Hepatocyte (in vitro differentiated cells): ENCODE results near the gene GRID2. TPM values are rescaled to one million over a fixed set of nuclear protein-coding genes. Genes with fewer than 3 reads are reported as not detected.
A peak's percentile ranks its signal among the peaks of the same experiment; 100 is the strongest.

Experiments used
- DNase-seq: peaks from one replicate; pipeline ENCODE4 v3.0.0-alpha.2; 2016; ENCODE audit warnings: low spot score
- H2AFZ ChIP-seq: fragments of 200-600 bp; sonication (generic); 2 replicates; pipeline ENCODE4 v1.6.0; 2016; ENCODE audit warnings: antibody characterized with exemption, mild to moderate bottlenecking
- H3K27ac ChIP-seq: fragments of 200-600 bp; sonication (generic); 2 replicates; pipeline ENCODE4 v1.5.1; 2016; ENCODE audit warnings: mild to moderate bottlenecking
- H3K27me3 ChIP-seq: fragments of 200-600 bp; sonication (generic); 2 replicates; pipeline ENCODE4 v1.6.1; 2016
- H3K36me3 ChIP-seq: fragments of 200-600 bp; sonication (generic); replicated peaks from 2 replicates; pipeline ENCODE4 v1.5.1; 2016; ENCODE audit warnings: low read depth; ENCODE audit not compliant: insufficient read depth
- H3K4me1 ChIP-seq: fragments of 200-600 bp; sonication (generic); 2 replicates; pipeline ENCODE4 v1.5.1; 2016; ENCODE audit warnings: mild to moderate bottlenecking, moderate library complexity; ENCODE audit not compliant: insufficient read depth
- H3K4me2 ChIP-seq: fragments of 200-600 bp; sonication (generic); 2 replicates; pipeline ENCODE4 v1.6.0; 2016
- H3K4me3 ChIP-seq: fragments of 200-600 bp; sonication (generic); 2 replicates; pipeline ENCODE4 v1.5.1; 2016; ENCODE audit warnings: mild to moderate bottlenecking
- H3K79me2 ChIP-seq: fragments of 200-600 bp; sonication (generic); 2 replicates; pipeline ENCODE4 v1.6.0; 2017; ENCODE audit warnings: mild to moderate bottlenecking
- H3K9me2 ChIP-seq: fragments of 200-600 bp; sonication (generic); replicated peaks from 2 replicates; pipeline ENCODE4 v1.6.0; 2017; ENCODE audit warnings: mild to moderate bottlenecking; ENCODE audit not compliant: insufficient read depth
- H3K9me3 ChIP-seq: fragments of 200-600 bp; sonication (generic); 2 replicates; pipeline ENCODE4 v1.5.1; 2016; ENCODE audit warnings: low read depth, mild to moderate bottlenecking
- H4K20me1 ChIP-seq: fragments of 200-600 bp; sonication (generic); 2 replicates; pipeline ENCODE4 v1.6.0; 2016; ENCODE audit warnings: mild to moderate bottlenecking; ENCODE audit not compliant: insufficient read depth, poor library complexity, severe bottlenecking
- EZH2 ChIP-seq: fragments of 200-600 bp; sonication (generic); IDR thresholded peaks from 2 replicates; pipeline ENCODE4 v1.6.1; 2016; ENCODE audit warnings: antibody characterized with exemption, mild to moderate bottlenecking, borderline replicate concordance
- EZH2phosphoT487 ChIP-seq: fragments of 200-600 bp; sonication (generic); IDR thresholded peaks from one replicate; pipeline ENCODE4 v1.6.1; 2018; ENCODE audit warnings: antibody characterized with exemption, mild to moderate bottlenecking, low read depth, moderate library complexity; ENCODE audit not compliant: unreplicated experiment, severe bottlenecking
- WGBS: methylation state at CpG from one replicate; pipeline ENCODE4 v1.1.6; 2016; ENCODE audit warnings: low lambda C conversion rate; ENCODE audit errors: missing lambda C conversion rate; 5-methylcytosine and 5-hydroxymethylcytosine counted together
- polyA plus RNA-seq: library from polyadenylated mRNA; unstranded; fragments of >200 nt; fragmentation: Nextera tagmentation; extraction: Ambion mirVana; gene quantifications from 2 replicates; pipeline ENCODE4 v1.2.1, GENCODE V29; 2016
- total RNA-seq: library from RNA; depleted of rRNA; stranded (reverse); fragments of >200 nt; gene quantifications from 2 replicates; pipeline ENCODE4 v1.2.3, GENCODE V29; 2014
- TF ChIP-seq, protein P1 (sequence below): fragments of 200-600 bp; sonication (generic); IDR thresholded peaks from 2 replicates; pipeline ENCODE4 v1.5.1; 2016; ENCODE audit warnings: antibody characterized with exemption, mild to moderate bottlenecking; ENCODE audit not compliant: poor library complexity

Gene GRID2
- total and polyA plus RNA-seq, 2 experiments from 2014 or later, result 0.53 to 3.5 TPM

DNA sequence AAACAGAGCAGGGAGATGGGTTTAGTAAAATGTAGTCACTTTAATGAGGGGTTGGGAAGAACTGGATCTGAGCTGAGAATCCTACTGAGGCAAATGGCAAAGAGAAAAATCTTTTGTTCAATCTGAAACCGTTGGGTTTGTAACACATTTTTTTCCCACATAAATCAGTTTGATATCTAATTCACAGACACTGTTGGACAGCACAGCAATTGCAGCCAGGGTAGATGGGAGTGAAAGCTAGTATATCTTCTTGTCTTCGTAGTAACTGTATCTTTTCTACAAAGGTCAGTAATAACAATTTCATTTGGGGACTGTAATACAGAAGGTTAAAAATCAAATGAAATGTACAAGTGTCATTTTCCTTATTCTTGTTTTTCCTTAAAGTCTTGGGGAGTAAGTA lies 875.3 kb downstream of the GRID2 start:
- H2AFZ ChIP-seq, result no peak overlapping the region
- no peak overlapping the region for H3K4me2 ChIP-seq
- 81% methylated on average over 2 of the region's 2 CpGs for WGBS
- H3K79me2 ChIP-seq, result no peaks in the 10 kb centered on the region
- H3K36me3 ChIP-seq, result no peaks in the 10 kb centered on the region
- H3K9me3 ChIP-seq, result no peaks in the 10 kb centered on the region
- H3K4me1 ChIP-seq, result no peaks in the 10 kb centered on the region
- no peak for DNase-seq
- no peak overlapping the region for H3K4me3 ChIP-seq
- TF ChIP-seq EZH2 (no peak), EZH2phosphoT487 (no peak)
- TF ChIP-seq, protein P1, sequence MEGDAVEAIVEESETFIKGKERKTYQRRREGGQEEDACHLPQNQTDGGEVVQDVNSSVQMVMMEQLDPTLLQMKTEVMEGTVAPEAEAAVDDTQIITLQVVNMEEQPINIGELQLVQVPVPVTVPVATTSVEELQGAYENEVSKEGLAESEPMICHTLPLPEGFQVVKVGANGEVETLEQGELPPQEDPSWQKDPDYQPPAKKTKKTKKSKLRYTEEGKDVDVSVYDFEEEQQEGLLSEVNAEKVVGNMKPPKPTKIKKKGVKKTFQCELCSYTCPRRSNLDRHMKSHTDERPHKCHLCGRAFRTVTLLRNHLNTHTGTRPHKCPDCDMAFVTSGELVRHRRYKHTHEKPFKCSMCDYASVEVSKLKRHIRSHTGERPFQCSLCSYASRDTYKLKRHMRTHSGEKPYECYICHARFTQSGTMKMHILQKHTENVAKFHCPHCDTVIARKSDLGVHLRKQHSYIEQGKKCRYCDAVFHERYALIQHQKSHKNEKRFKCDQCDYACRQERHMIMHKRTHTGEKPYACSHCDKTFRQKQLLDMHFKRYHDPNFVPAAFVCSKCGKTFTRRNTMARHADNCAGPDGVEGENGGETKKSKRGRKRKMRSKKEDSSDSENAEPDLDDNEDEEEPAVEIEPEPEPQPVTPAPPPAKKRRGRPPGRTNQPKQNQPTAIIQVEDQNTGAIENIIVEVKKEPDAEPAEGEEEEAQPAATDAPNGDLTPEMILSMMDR, result no peak
- H3K9me2 ChIP-seq, result no peaks in the 10 kb centered on the region
- no peaks in the 10 kb centered on the region for H3K27me3 ChIP-seq
- H4K20me1 ChIP-seq, result no peaks in the 10 kb centered on the region
- no peak overlapping the region for H3K27ac ChIP-seq

DNA sequence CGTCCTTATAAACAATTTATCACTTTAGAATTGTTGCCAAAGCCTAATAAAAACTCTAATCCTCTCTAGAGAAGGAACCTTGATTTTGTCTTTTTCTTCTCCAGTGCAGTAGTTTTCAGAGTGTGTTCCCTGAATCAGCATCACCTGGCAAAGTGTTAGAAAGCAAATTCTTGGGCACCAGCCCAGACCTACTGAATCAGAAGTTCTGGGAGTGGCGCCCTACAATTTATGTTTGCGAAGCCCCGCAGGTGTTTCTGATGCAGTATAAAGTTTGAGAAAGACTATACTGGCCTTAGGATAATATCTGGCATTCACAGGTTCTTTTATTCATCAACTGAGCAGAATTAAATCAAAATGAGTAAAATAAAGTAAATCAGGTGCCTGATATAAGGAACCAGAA lies 879.0 kb downstream of the GRID2 start:
- Histone ChIP-seq H3K9me3 (no peaks in the 10 kb centered on the region), H3K27me3 (no peaks in the 10 kb centered on the region), H4K20me1 (no peaks in the 10 kb centered on the region), H3K4me3 (no peak overlapping the region), H2AFZ (no peak overlapping the region), H3K27ac (no peak overlapping the region), H3K36me3 (no peaks in the 10 kb centered on the region), H3K9me2 (no peaks in the 10 kb centered on the region), H3K4me2 (no peak overlapping the region), H3K4me1 (no peaks in the 10 kb centered on the region), H3K79me2 (no peaks in the 10 kb centered on the region)
- no peak for DNase-seq
- 81% methylated on average over 4 of the region's 4 CpGs for WGBS
- TF ChIP-seq, protein P1, result no peak
- no peak for TF ChIP-seq EZH2
- no peak for TF ChIP-seq EZH2phosphoT487

DNA sequence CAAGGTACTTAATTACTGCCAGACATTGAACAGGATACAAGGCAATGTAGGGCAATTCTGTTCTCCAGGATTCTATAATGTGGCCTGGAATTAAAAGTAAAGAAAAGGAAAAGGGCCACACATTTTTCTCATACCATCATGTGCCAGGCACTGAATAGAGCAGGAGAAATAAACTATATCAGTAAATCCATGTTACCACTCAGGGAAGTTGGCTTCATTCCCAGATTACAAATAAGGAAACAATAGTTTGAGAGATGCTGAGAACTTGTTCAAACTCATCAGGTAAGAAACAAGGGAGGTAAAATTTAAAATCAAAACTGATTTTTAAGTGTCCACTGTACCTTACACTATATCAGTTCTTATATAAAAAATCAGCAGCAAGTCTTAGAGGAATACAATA lies 879.8 kb downstream of the GRID2 start:
- no peak for TF ChIP-seq EZH2phosphoT487
- no peaks in the 10 kb centered on the region for H3K4me1 ChIP-seq
- no peaks in the 10 kb centered on the region for H3K27me3 ChIP-seq
- H3K36me3 ChIP-seq, result no peaks in the 10 kb centered on the region
- no peaks in the 10 kb centered on the region for H4K20me1 ChIP-seq
- H3K9me3 ChIP-seq, result no peaks in the 10 kb centered on the region
- H3K9me2 ChIP-seq, result no peaks in the 10 kb centered on the region
- DNase-seq, result no peak
- no peak overlapping the region for H3K4me3 ChIP-seq
- peak overlapping the region; percentile 11 for H3K27ac ChIP-seq
- no peak overlapping the region for H3K4me2 ChIP-seq
- H3K79me2 ChIP-seq, result no peaks in the 10 kb centered on the region
- no peak overlapping the region for H2AFZ ChIP-seq

DNA sequence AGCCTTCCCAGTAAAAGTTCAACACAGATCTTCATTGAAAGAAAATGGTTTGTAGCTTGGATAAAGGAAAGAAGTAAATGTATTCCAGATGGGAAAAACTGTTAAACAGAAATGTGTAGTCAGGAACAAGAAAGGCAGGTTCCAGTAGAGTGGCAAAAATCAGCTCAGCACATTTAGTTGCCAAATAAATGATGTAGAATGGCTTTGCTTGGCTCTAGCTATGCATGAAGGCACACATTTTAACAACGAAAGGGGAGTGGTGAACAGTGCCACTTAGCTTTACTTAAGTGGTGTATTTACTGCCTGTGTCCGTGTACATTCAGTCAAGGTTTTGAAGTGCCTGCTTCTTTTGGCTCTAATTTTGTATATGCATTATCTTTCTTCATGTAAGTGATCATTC lies 880.3 kb downstream of the GRID2 start:
- Histone ChIP-seq H3K4me3 (no peak overlapping the region), H3K79me2 (no peaks in the 10 kb centered on the region), H3K4me2 (no peak overlapping the region), H3K36me3 (no peaks in the 10 kb centered on the region), H3K27me3 (no peaks in the 10 kb centered on the region), H3K9me3 (no peaks in the 10 kb centered on the region), H4K20me1 (no peaks in the 10 kb centered on the region), H3K4me1 (no peaks in the 10 kb centered on the region), H2AFZ (no peak overlapping the region), H3K9me2 (no peaks in the 10 kb centered on the region), H3K27ac (no peak overlapping the region)
- WGBS, result 29% methylated on average over 2 of the region's 2 CpGs
- TF ChIP-seq, protein P1, result no peak
- TF ChIP-seq EZH2phosphoT487 (no peak), EZH2 (no peak)
- peak; percentile 7 for DNase-seq
